GM18867 (cell line): ENCODE data around the gene ARHGAP29.

Source experiments
- ATAC-seq: cut with Tn5 transposase; IDR thresholded peaks from one replicate; pipeline ENCODE4 v1.9.1; 2021; ENCODE audit warnings: mild to moderate bottlenecking, moderate library complexity; ENCODE audit not compliant: unreplicated experiment

The ARHGAP29 gene

GRCh38 chr1:94126651-94127050 lies 110.7 kb downstream of the ARHGAP29 start:
- no peak for ATAC-seq

- ATAC-seq: no peak
These were observed 111.6 kb downstream of the ARHGAP29 start for GRCh38 chr1:94125551-94126514.

GRCh38 chr1:94124538-94124937 lies 112.8 kb downstream of the ARHGAP29 start:
- no peak for ATAC-seq

GRCh38 chr1:94122201-94122970 lies 115.0 kb downstream of the ARHGAP29 start:
- ATAC-seq: no peak
